Caco-2 (cell line): ENCODE results near the gene SPCS1. TPM values are rescaled to one million over a fixed set of nuclear protein-coding genes. Genes with fewer than 3 reads are reported as not detected.
A peak's percentile ranks its signal among the peaks of the same experiment; 100 is the strongest.

Source experiments
- BruUV-seq: library from RNA; stranded (reverse); fragments of 400-500 nt; replicated peaks from 2 replicates; lab custom pipeline; 2021; lab: Mats Ljungman, UMichigan
- CTCF ChIA-PET: fragments of 300-600 bp; sonication (Branson Sonifier 250); formaldehyde crosslinking; loops from one replicate; lab custom pipeline; 2022; ENCODE audit warnings: antibody characterized with exemption; lab: Charles Lee
- POLR2A ChIA-PET: fragments of 300-600 bp; sonication (Branson Sonifier 250); formaldehyde crosslinking; loops from one replicate; lab custom pipeline; 2022; ENCODE audit warnings: antibody characterized with exemption; lab: Charles Lee
- DNase-seq, 2 experiments: peaks; one replicate each; pipeline versions ENCODE4 v3.0.0 to v3.0.0-alpha.2; 2020 to 2022
- H3K27me3 ChIP-seq: replicated peaks from 2 replicates; pipeline ENCODE4 v1.6.0; 2011; ENCODE audit warnings: low read length; ENCODE audit not compliant: control insufficient read depth, insufficient read depth
- H3K36me3 ChIP-seq: 2 replicates; pipeline ENCODE4 v1.5.1; 2011; ENCODE audit warnings: low read length; ENCODE audit not compliant: control insufficient read depth, insufficient read depth
- H3K4me1 ChIP-seq: fragments of 250-450 bp; sonication (Bioruptor Pico); 2 replicates; pipeline ENCODE4 v1.5.1; 2020; ENCODE audit warnings: mild to moderate bottlenecking
- H3K4me3 ChIP-seq: 2 replicates; pipeline ENCODE4 v1.5.1; 2011; ENCODE audit warnings: low read depth, mild to moderate bottlenecking, control low read depth, low read length
- H3K9me3 ChIP-seq: fragments of 250-450 bp; sonication (Bioruptor Pico); 2 replicates; pipeline ENCODE4 v1.5.1; 2020; ENCODE audit warnings: mild to moderate bottlenecking, moderate library complexity
- H3K27ac Mint-ChIP-seq: one replicate; pipeline ENCODE4 v1.8.0; 2022; ENCODE audit warnings: mixed read lengths; ENCODE audit not compliant: unreplicated experiment
- H3K27me3 Mint-ChIP-seq: one replicate; pipeline ENCODE4 v1.8.0; 2022; ENCODE audit warnings: mixed read lengths; ENCODE audit not compliant: insufficient read depth, unreplicated experiment
- H3K36me3 Mint-ChIP-seq: one replicate; pipeline ENCODE4 v1.8.0; 2022; ENCODE audit warnings: mild to moderate bottlenecking, mixed read lengths; ENCODE audit not compliant: insufficient read depth, unreplicated experiment
- H3K4me1 Mint-ChIP-seq: one replicate; pipeline ENCODE4 v1.8.0; 2022; ENCODE audit warnings: low read depth, mixed read lengths; ENCODE audit not compliant: unreplicated experiment
- H3K4me3 Mint-ChIP-seq: one replicate; pipeline ENCODE4 v1.8.0; 2022; ENCODE audit warnings: mild to moderate bottlenecking, moderate library complexity, mixed read lengths; ENCODE audit not compliant: unreplicated experiment
- H3K9me3 Mint-ChIP-seq: one replicate; pipeline ENCODE4 v1.8.0; 2022; ENCODE audit warnings: mixed read lengths; ENCODE audit not compliant: unreplicated experiment
- intact Hi-C: fragments of 100-400 bp; cut with micrococcal nuclease; formaldehyde crosslinking; loops from one replicate; pipeline ENCODE4 v1.10.0; 2022; ENCODE audit not compliant: unreplicated experiment
- total RNA-seq: library from RNA; stranded (reverse); gene quantifications from 2 replicates; pipeline ENCODE4 v1.2.3, GENCODE V29; 2022
- TF ChIP-seq, protein P1 (sequence below), 2 experiments: fragments of 200-600 bp in 1 of 2; IDR thresholded peaks; 1 replicate in 1 of 2; 2 replicates in 1 of 2; pipeline versions ENCODE4 v1.5.1 to v1.8.0; 2011 to 2022; ENCODE audit warnings: antibody characterized with exemption in 1 of 2, control low read depth in 1 of 2, inconsistent platforms in 1 of 2, low read depth in 1 of 2, low read length in 1 of 2, mild to moderate bottlenecking in 1 of 2, moderate library complexity in 1 of 2; ENCODE audit not compliant: insufficient read depth in 1 of 2, severe bottlenecking in 1 of 2, unreplicated experiment in 1 of 2

Gene SPCS1
- total RNA-seq, 1 experiment from 2014 or later: 153 TPM

GRCh38 chr3:52742418-52743041 lies 36.6 kb downstream of the SPCS1 start:
- Mint-ChIP-seq H3K27me3 (no peaks in the 10 kb centered on the region), H3K9me3 (no peaks in the 10 kb centered on the region), H3K27ac (no peak overlapping the region), H3K4me3 (no peak overlapping the region), H3K36me3 (peaks cover 73% of the 10 kb centered on the region), H3K4me1 (peaks cover 11% of the 10 kb centered on the region)
- POLR2A ChIA-PET: no interaction called here
- intact Hi-C loops: loop anchor here (1.0 kb wide), 1 partner anchor 79 kb away; no protein-coding TSS in a partner anchor
- Histone ChIP-seq H3K4me3 (no peak overlapping the region), H3K9me3 (no peaks in the 10 kb centered on the region; the same call in 1 of the 2 replicates), H3K4me1 (peaks cover 7% of the 10 kb centered on the region; the same call in 1 of the 2 replicates), H3K27me3 (no peaks in the 10 kb centered on the region), H3K36me3 (no peaks in the 10 kb centered on the region)
- BruUV-seq: no TSS peak
- CTCF ChIA-PET: interaction anchor here (0.7 kb wide), 2 partner anchors 105 to 336 kb away, joined by 3 read pairs; no protein-coding TSS in a partner anchor
- DNase-seq: peak in 1 of 2 experiments; percentile 51
- TF ChIP-seq, protein P1, sequence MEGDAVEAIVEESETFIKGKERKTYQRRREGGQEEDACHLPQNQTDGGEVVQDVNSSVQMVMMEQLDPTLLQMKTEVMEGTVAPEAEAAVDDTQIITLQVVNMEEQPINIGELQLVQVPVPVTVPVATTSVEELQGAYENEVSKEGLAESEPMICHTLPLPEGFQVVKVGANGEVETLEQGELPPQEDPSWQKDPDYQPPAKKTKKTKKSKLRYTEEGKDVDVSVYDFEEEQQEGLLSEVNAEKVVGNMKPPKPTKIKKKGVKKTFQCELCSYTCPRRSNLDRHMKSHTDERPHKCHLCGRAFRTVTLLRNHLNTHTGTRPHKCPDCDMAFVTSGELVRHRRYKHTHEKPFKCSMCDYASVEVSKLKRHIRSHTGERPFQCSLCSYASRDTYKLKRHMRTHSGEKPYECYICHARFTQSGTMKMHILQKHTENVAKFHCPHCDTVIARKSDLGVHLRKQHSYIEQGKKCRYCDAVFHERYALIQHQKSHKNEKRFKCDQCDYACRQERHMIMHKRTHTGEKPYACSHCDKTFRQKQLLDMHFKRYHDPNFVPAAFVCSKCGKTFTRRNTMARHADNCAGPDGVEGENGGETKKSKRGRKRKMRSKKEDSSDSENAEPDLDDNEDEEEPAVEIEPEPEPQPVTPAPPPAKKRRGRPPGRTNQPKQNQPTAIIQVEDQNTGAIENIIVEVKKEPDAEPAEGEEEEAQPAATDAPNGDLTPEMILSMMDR (IDR thresholded peaks at IDR 0.05; ENCODE audit: insufficient read depth in 1 of 2, low read depth in 1 of 2, low read length in 1 of 2, severe bottlenecking in 1 of 2, unreplicated experiment in 1 of 2): peak; percentile 62 to 76

DNA sequence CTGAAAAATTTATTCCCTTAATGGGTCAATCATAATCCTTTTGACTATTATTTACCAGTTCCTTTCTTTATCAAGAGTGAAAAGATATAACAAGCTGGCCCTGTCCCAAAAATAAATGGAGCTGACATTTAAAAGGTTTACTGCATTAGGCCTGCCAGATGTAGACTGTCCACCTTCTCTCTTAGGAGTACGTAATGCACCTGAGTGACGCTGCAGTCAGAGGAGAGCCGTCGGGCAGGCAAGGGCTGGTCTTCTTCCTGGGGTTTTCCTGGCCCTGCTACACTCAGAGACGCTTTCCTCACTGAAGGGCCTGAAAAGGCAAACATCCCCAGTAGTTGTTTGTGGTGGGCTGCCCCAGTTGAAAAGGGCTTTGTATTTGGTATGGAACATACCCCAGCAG lies 37.2 kb downstream of the SPCS1 start:
- intact Hi-C loops: no loop called here
- Histone ChIP-seq H3K27me3 (no peaks in the 10 kb centered on the region), H3K4me3 (no peak overlapping the region), H3K9me3 (no peaks in the 10 kb centered on the region; the same call in 1 of the 2 replicates), H3K36me3 (no peaks in the 10 kb centered on the region), H3K4me1 (peaks cover 7% of the 10 kb centered on the region; the same call in 1 of the 2 replicates)
- TF ChIP-seq, protein P1 (IDR thresholded peaks at IDR 0.05; ENCODE audit: insufficient read depth in 1 of 2, low read depth in 1 of 2, low read length in 1 of 2, severe bottlenecking in 1 of 2, unreplicated experiment in 1 of 2): no peak
- ChIA-PET POLR2A (no interaction called here), CTCF (interaction anchor here (1.0 kb wide), 1 partner anchor 89 kb away, joined by 3 read pairs; no protein-coding TSS in a partner anchor)
- no TSS peak for BruUV-seq
- no peak for DNase-seq
- no peak overlapping the region for H3K27ac Mint-ChIP-seq
- peaks cover 11% of the 10 kb centered on the region for H3K4me1 Mint-ChIP-seq
- H3K4me3 Mint-ChIP-seq: no peak overlapping the region
- H3K27me3 Mint-ChIP-seq: no peaks in the 10 kb centered on the region
- no peaks in the 10 kb centered on the region for H3K9me3 Mint-ChIP-seq
- peaks cover 72% of the 10 kb centered on the region for H3K36me3 Mint-ChIP-seq

DNA sequence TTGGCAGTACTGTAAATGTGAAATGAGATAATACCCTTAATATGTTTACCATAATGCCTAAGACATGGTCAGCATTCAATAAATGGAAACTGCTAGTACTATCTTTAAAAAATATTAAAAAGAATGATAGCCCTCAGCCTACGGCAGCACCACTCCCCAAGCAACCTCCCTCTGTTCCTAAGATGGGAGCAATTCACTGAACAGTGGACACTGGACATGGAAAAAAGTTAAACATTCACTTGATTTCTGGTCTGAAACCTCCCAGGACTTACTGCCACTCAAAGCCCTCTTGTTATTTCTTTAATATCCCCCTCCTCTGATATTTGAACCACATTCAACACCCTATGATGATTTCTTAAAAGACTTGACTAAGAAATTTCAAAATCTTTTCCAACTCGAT lies 37.8 kb downstream of the SPCS1 start:
- Histone ChIP-seq H3K4me3 (no peak overlapping the region), H3K36me3 (no peaks in the 10 kb centered on the region), H3K4me1 (peaks cover 7% of the 10 kb centered on the region; the same call in 1 of the 2 replicates), H3K27me3 (no peaks in the 10 kb centered on the region), H3K9me3 (no peaks in the 10 kb centered on the region; the same call in 1 of the 2 replicates)
- intact Hi-C loops: no loop called here
- Mint-ChIP-seq H3K9me3 (no peaks in the 10 kb centered on the region), H3K36me3 (peaks cover 73% of the 10 kb centered on the region), H3K27ac (no peak overlapping the region), H3K4me3 (no peak overlapping the region), H3K27me3 (no peaks in the 10 kb centered on the region), H3K4me1 (peaks cover 11% of the 10 kb centered on the region)
- POLR2A ChIA-PET: no interaction called here
- CTCF ChIA-PET: interaction anchor here (1.0 kb wide), 1 partner anchor 89 kb away, joined by 3 read pairs; no protein-coding TSS in a partner anchor
- TF ChIP-seq, protein P1 (IDR thresholded peaks at IDR 0.05; ENCODE audit: insufficient read depth in 1 of 2, low read depth in 1 of 2, low read length in 1 of 2, severe bottlenecking in 1 of 2, unreplicated experiment in 1 of 2): no peak
- no peak for DNase-seq
- no TSS peak for BruUV-seq
